Measurements from ENCODE around the gene CIZ1.

GRCh38 chr9:128190013-128190412, 1.4 kb downstream of the CIZ1 start:
- TF ChIP-seq EZH2 (IDR thresholded peaks at IDR 0.05) = no peak
- TF ChIP-seq, protein P1, sequence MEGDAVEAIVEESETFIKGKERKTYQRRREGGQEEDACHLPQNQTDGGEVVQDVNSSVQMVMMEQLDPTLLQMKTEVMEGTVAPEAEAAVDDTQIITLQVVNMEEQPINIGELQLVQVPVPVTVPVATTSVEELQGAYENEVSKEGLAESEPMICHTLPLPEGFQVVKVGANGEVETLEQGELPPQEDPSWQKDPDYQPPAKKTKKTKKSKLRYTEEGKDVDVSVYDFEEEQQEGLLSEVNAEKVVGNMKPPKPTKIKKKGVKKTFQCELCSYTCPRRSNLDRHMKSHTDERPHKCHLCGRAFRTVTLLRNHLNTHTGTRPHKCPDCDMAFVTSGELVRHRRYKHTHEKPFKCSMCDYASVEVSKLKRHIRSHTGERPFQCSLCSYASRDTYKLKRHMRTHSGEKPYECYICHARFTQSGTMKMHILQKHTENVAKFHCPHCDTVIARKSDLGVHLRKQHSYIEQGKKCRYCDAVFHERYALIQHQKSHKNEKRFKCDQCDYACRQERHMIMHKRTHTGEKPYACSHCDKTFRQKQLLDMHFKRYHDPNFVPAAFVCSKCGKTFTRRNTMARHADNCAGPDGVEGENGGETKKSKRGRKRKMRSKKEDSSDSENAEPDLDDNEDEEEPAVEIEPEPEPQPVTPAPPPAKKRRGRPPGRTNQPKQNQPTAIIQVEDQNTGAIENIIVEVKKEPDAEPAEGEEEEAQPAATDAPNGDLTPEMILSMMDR (IDR thresholded peaks at IDR 0.05) = no peak

Measured in neural progenitor cell (in vitro differentiated cells).